ENCODE data around the gene NDC1. TPM values are rescaled to one million over a fixed set of nuclear protein-coding genes. Genes with fewer than 3 reads are reported as not detected.

NDC1 gene
- total RNA-seq, 4 donors from 2014 or later: 6.7 to 10.3 (median 7.1) TPM

GRCh38 chr1:53729456-53730223 lies 108.5 kb downstream of the NDC1 start:
- WGBS, 2 donors (ENCODE audit: low coverage in 1 of 2): 70 to 88% methylated on average over 14 to 16 of the region's 16 CpGs
- Histone ChIP-seq H3K9me3 (no peaks in the 10 kb centered on the region), H3K27ac (no peak overlapping the region), H3K27me3 (peaks cover 9% of the 10 kb centered on the region), H3K4me1 (no peaks in the 10 kb centered on the region), H3K4me3 (no peak overlapping the region), H3K36me3 (no peaks in the 10 kb centered on the region)
- ATAC-seq: no peak
- TF ChIP-seq CTCF (IDR thresholded peaks at IDR 0.05): no peak
- no peak for TF ChIP-seq POLR2A (IDR thresholded peaks at IDR 0.05)
- no peak for TF ChIP-seq POLR2AphosphoS5 (IDR thresholded peaks at IDR 0.05)
- TF ChIP-seq EP300 (IDR thresholded peaks at IDR 0.05): no peak

- no peak overlapping the region for H3K27ac ChIP-seq
- ATAC-seq: no peak
- 72 to 95% methylated on average over 3 to 9 of the region's 17 CpGs for WGBS, 2 donors (ENCODE audit: low coverage in 1 of 2)
- no peak for TF ChIP-seq EP300 (IDR thresholded peaks at IDR 0.05)
- TF ChIP-seq POLR2AphosphoS5 (IDR thresholded peaks at IDR 0.05): no peak
- no peak for TF ChIP-seq CTCF (IDR thresholded peaks at IDR 0.05)
- TF ChIP-seq POLR2A (IDR thresholded peaks at IDR 0.05): no peak
- H3K4me3 ChIP-seq: no peak overlapping the region
- H3K4me1 ChIP-seq: no peaks in the 10 kb centered on the region
- H3K27me3 ChIP-seq: peaks cover 6% of the 10 kb centered on the region
- no peaks in the 10 kb centered on the region for H3K9me3 ChIP-seq
- H3K36me3 ChIP-seq: no peaks in the 10 kb centered on the region
Measured at GRCh38 chr1:53728702-53729455, 109.2 kb downstream of the NDC1 start.

- WGBS, 2 donors (ENCODE audit: low coverage in 1 of 2): 74 to 78% methylated on average over 1 of the region's 1 CpG
- ATAC-seq: no peak
Measured at GRCh38 chr1:53728196-53728595, 109.9 kb downstream of the NDC1 start.

GRCh38 chr1:53727461-53728092 lies 110.5 kb downstream of the NDC1 start:
- Histone ChIP-seq H3K36me3 (no peaks in the 10 kb centered on the region), H3K4me3 (no peak overlapping the region), H3K4me1 (no peaks in the 10 kb centered on the region), H3K27ac (no peak overlapping the region), H3K9me3 (no peaks in the 10 kb centered on the region), H3K27me3 (peaks cover 6% of the 10 kb centered on the region)
- WGBS, 2 donors (ENCODE audit: low coverage in 1 of 2): 71 to 100% methylated on average over 1 to 6 of the region's 7 CpGs
- ATAC-seq: no peak
- TF ChIP-seq POLR2A (IDR thresholded peaks at IDR 0.05) (no peak), POLR2AphosphoS5 (IDR thresholded peaks at IDR 0.05) (no peak), CTCF (IDR thresholded peaks at IDR 0.05) (no peak), EP300 (IDR thresholded peaks at IDR 0.05) (no peak)

More at GRCh38 chr1:53728196-53728595, 109.9 kb downstream of the NDC1 start:
- no peak for TF ChIP-seq POLR2A (IDR thresholded peaks at IDR 0.05)
- TF ChIP-seq POLR2AphosphoS5 (IDR thresholded peaks at IDR 0.05): no peak
- TF ChIP-seq EP300 (IDR thresholded peaks at IDR 0.05): no peak
- TF ChIP-seq CTCF (IDR thresholded peaks at IDR 0.05): no peak
- Histone ChIP-seq H3K4me3 (no peak overlapping the region), H3K4me1 (no peaks in the 10 kb centered on the region), H3K9me3 (no peaks in the 10 kb centered on the region), H3K36me3 (no peaks in the 10 kb centered on the region), H3K27me3 (peaks cover 6% of the 10 kb centered on the region), H3K27ac (no peak overlapping the region)

Measured in gastroesophageal sphincter (tissue), 4 donors.